NOMO-1 (cell line): ENCODE results near the gene MARK1.

Source experiments
- DNase-seq, 2 experiments: peaks; one replicate each; lab custom pipeline; 2025; ENCODE audit not compliant: unreplicated experiment in 2 of 2; lab: John Stamatoyannopoulos, UW

Gene MARK1

DNA sequence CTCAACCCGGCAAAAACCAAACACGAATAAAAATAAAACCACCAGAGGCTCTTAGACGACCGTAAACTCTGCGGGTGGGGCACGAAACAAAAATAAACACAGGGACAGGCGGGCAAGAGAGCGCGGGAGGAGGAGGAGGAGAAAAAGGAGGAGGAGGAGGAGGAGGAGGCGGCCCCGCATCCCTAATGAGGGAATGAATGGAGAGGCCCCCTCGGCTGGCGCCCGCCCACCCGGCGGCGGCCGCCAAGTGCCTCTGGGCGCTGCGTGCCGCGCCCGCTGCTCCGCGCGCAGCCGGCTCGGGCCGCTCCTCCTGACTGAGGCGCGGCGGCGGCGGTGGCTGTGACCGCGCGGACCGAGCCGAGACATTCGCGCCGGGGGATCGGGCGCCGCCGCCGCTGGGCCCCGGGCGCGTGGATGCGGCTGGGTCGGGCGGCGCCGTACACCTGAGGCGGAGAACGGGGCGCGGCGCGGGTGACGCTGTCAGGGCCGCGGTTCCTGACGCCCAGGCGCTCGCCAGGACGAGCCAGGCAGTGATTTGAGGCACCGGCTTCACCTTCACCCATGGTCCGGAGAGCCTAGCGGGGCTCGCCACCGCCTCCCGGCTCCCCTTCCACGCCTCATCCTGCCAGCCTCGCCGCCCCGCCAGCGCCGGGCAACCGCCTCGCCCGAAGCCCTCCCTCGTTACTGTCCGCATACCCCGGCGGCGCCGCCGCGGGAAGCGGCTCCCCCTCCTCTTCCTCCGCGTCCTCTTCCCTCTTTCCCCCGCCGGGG is at the start of gene MARK1:
Gene MARK1, plus strand, starts transcription at position 229 of the 771 bp plus-strand sequence. CDS start 687 bp downstream, outside the sequence.
- no peak for DNase-seq

DNA sequence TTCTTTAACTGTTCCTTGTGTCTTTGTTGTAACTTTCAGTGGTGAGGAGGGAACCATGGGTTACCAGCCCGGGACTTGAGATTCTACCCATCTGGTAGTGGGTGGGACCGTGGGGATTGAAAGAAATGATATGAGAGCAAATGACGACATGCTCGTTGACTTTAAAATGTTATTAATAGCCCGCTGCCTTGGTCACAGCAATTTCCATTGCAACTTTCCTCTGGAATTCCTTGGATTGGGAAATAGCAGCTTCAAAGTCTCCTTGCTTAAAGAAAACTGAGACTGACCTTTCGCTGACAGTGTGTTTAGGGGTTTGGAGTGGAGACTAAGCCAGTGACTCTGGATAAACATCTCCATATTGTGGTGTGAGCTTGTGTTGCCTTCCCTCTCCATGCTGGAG is 44.2 kb upstream of the MARK1 start:
- DNase-seq = no peak

DNA sequence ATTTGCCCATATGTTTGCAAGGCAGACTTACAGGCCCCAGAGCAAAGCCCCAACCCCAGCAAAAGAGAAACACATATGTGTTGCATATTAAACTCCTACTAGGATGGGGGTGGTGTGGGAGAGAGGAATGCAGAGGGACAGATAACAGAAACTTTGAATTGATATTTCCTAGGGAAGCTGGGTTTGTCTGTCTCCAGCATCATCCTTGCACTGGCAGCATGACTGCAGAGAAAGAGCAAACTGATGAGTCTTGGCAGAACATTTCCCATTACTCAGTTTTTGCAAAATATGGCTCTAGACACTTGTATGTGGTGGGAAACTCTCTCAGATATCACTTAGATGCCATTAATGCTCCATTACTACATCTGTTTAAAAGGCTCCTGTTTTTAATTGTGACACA is 43.8 kb upstream of the MARK1 start:
- DNase-seq = no peak

DNA sequence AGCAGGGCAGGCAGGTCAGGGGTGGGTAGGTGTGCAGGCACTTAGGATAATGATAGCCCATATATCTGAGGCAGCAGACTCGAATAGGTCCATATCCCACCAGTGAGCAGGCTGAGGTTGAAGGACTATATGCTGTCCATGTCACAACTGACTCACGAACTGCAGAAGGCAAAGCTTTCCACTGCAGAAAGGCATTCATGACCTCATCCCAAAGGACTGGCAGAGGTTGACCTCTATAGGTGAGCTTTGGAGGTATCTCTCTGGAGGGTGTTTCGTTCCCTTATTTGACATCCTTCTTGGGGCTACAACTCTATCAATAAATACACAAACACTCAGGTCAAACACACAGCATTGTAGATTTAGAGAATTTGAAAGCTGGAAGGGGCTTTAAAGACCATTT is 42.8 kb upstream of the MARK1 start:
- DNase-seq = no peak

DNA sequence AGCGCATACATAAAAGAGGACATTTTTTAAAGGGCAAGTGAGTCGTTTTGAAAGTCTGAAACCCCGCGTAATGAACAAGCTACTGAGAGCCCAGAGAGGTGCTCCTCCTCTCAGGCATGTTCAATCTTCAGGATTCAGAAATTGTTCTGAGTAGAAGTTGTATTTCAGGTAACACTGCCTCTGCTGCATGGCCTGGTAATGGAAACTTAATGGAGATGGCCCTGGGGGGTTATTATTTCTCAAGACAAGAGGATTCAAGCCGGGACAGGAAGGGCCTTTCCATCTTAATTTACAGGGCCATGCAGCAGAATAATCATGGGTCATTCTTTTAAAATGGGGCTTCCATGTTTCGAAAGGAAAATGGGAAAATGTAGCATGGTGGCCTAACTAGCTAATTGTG is 42.1 kb upstream of the MARK1 start:
- DNase-seq = no peak

DNA sequence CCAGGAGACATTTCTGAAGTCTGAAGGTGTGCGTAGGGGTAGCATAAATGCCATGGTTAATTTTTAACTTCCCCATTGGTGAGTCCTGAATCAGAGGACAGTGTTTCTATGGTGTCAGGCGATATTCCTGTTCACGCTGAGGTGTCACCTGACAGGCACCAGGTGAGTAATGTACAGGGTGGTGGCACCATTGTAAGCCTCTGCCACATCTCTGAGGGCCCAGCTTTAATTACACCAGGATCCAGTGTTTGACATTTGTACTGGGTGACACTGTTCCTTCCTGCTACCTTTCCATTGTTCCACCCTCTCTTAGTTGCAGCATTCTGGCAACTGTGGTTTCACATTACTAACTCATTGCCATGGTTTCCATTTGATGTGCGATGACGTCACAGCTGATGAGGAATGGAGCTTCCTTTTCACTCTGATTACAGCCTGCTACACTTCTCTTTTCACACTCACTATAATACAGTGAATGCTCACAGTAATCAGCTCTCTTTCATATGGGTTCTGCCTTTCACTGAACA is 40.6 kb upstream of the MARK1 start:
- no peak for DNase-seq

DNA sequence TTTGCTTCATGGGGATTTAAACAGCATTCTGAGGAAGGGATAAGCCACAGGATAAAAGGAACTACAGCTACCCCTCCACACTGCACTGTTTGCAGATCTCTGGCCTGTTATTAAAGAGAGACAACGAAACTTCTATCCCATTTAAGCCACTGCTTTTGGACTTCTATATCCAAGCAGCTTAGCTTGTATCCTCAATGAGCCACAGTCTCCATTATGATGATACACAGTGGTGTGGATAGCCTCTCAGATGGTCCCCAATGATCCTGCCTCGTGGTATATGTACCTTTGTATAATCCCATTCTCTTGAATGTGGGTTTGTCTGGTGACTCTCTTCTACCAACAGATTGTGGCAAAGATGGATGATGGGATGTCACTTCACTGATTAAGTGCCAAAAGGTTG is 36.0 kb upstream of the MARK1 start:
- DNase-seq = no peak

DNA sequence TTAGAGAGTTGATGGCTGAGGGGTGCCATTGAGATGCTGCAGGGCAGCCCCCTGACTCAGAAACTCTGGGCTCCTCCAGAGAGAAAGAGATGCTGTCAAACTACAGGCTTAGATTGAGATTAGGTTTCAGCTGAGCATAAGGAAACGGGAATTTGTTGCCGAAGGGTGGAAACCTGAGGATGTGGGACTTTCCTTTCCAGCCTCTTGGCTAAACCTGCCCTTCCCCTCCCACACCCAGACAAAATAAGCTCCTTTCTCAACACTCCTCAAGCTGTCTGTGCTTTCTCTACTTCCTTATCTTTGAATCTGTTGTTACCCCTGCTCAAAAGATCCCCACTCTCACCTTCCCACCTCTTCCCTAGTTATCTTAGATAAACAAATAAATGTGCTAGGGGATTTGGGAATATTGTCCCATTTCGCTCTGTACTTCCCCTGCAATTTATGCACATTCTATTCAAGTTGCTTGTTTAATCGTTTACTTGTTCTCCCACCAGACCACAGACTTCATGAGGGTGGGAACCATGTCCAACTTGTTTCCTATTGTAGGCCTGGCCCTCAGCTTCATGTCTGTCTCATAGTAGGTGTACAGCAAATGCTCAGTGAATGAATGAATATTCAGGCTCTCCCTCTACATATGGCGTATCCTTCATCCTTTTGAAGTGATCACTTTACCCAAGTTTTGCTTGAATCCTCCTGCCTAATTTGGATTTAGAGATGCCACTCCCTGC is 30.6 kb upstream of the MARK1 start:
- DNase-seq = no peak

DNA sequence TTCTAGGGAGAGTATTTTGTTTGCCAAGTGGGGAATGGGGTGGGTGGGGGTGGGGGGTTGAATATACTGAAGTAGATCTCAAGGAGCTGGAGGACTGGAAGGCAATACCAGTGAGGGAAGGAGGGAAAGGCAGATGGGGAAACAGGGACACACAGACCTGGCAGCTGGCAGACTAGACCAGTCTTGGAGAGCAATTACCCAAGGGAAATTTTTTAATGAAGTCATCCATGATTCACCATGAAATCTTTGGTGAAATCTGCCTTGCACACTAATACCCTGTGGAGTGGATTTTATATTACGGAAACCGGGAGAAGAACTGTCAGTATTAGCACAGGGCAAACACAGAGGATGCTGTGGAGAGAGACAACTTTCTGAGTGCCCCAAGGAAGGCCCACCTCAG is 29.7 kb upstream of the MARK1 start:
- DNase-seq = no peak

DNA sequence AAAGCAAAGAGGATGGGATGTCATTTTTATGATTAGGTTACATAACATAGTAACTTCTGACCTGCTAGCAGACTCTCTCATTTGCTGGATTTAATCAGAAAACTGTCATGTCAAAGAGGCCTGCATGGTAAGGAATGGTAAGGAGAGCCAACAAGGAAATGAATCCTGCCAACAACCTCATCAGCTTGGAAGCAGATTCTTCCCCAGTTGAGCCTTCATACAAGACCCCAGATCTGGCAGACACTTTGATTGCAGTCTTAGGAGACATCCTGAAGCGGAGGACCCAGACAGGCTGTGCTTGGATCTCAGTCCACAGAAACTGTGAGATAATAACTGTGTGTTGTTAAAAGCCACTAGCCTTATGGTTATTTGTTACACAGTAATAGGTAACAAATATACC is 27.6 kb upstream of the MARK1 start:
- no peak for DNase-seq

DNA sequence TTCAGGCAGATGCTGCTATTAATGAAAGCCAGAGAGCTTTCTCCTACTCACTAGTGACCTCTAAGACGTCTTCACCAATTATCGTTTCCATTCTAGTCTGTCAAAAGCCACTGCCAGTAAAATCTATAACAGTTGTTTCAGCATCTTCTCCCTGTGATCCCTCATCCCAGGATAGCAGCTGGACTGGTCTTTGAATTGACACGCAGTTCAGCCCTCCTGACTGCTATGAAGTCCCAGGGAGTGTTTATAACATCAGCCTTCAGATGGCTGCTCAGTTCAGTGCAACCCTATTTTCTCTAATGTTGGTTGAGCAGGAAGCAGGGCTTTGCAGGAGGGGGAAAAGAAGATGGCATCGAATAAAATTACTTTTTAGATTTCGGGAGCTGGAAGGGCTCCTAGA is 23.6 kb upstream of the MARK1 start:
- DNase-seq = no peak

DNA sequence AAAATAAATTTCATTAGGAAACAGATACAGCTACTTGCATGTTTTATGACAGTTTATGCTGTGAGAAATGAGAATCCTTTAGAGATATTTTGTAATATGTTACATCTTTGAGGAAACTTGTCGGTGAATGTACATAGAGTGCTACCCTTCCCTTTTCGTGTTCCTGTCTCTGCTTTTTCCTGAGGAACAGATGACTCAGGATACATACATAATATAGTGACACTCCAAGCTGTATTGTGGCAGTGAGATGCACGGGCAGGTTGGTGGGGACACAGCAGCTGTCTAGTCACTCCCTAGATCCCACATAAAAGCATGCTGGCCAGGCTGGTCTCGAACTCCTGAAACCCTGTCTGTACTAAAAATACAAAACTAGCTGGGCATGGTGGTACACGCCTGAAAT is 20.9 kb upstream of the MARK1 start:
- no peak for DNase-seq

DNA sequence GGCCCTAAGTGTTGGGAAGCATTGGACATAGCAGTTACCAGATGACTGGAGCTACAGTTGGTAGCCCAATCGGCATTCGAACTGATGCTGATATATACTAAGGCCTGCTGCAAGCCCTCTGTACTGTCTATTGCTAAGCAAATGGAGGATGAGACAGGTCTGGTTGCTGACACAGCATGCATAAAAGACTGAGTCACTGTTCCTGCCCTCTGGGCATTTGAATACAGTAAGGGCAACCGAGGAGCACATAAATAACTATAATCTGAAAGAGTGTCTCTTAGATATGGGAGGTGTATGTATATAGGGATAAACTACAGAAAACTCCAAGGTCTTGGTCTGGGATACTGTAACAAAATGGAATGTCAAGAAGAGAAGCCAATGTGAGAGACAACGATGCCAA is 16.8 kb upstream of the MARK1 start:
- no peak for DNase-seq

DNA sequence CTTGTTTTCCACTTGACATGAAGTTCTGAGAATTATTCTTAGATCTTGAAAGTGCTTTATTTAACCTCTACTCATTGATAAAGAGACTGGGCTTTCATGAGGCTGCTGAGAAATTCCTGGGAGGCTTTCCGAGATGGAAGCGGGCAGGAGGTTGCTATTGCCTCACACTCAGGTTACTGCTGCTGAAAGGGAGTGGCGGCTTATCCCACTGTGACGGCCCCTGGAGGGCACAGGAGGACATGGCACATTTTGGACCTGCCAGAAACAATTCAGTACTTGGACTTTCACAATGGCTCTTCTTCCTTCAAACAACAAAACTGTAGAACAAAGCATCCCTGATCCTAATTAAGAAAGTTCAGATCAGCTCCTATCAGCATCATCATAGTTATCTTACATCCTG is 16.2 kb upstream of the MARK1 start:
- no peak for DNase-seq

DNA sequence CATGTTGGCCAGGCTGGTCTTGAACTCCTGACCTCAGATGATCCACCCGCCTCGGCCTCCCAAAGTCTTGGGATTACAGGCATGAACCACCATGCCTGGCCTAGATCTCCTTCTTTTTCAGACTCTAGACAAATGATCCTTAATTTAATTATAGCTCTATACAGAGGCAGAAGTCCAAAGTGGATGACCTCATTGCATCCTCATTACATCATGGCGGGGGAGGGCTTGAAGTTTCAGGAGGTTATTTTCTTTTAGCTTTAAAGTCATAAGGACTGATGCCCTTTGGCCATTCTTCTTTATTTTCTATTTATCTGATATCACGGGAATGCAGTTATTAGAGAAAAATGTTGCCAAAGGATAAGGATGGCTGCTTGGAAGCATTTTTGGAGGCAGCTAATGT is 14.1 kb upstream of the MARK1 start:
- DNase-seq = no peak

DNA sequence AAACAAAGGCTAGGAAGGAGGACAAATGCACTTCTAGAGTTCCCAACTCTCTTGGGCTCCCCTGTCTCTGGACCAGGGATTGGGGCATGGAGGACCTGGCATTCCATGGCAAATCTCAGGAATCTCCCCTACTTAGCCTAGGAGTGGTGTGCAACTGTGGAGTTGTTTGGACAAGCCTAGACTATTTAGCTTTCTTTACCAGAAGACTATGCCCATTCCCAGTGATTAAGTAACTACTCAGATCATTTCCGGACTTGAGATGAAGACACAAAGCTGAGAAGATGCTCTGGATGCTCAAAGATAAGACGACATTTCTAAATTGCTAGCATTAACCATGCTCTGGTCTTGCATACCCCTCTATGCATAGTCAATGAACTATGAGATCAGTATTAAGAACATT is 13.7 kb upstream of the MARK1 start:
- DNase-seq = no peak

DNA sequence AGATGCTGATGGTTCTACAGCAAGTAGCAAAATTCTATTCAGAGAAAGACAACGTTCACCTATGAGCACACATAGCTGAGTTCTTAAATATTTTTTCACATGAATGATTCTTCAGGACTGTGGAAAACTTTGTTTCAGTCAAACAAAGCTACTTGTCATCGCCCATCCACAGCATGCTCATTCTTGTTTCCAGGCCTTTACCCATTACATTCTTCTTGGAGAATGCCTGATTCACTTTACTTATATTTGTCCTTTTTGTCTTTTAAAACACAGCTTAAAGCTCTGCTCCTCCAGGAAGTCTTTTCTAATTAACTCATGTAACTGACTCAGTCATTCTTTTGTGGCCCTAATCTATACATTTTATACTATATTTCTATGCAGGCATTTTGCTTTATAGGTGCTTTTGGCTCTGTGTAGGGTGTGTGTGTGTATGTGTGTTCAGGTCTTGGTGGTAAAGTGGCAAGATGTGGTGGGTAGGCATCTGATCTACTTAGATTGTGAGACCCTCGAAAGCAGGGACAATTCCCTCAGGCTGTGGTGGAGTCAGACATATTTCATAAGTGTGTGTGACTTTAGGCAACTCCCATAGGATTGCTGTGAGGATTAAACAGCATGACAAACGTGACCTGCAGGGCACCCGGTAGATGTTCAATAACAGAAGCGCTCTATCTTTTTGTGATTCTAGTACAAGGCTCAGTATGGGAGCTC is 11.8 kb upstream of the MARK1 start:
- no peak for DNase-seq

DNA sequence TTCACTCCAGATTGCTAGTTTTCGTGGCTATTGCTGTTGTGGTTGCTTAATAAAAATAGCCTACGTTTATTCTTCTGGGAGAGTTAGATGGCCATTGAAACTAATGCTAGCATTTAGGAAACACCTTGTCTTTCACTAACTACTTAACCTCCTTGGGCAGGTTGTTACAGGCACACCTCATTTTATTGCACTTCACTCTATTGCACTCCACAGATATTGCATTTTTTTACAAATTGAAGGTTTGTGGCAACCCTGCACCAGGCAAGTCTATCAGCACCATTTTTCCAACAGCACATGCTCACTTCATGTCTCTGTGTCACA is 11.3 kb upstream of the MARK1 start:
- DNase-seq = no peak

DNA sequence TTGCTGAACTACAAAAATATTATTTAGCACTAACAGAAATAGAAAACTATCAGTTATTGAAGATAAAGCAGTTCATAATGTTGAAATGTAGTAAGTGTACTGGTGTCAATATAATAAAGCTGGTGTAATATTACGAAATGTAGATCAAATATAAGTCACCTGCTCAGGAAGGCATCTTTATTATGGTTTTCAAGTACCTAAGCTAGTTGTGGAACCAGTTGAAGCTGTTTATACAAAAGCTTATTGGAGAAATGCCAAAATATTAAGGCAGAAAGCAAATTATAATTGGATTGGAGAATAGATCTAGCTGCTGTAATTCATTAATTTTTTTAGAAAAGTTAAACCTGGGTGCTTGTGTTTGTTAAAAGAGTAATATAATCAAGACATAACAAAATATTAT is 6.2 kb upstream of the MARK1 start:
- no peak for DNase-seq

DNA sequence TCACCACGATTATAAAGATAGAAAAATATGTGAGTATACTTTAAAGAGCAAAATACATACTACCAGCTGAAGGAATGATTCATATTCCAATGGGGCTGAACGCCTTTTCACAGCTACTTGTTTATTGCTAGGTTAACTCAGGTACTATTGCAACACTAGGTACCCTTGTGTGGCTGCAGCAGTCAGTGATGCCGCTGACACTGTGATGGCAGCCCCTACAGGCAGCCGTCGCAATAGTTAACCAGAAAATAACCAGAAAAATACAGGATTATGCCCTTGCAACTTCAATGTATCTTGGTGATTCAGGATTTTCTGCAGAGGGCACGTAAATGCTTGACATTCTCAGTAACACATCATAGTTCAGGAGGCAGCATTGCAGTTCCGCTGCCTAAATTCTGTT is 1.6 kb upstream of the MARK1 start:
- DNase-seq = no peak

DNA sequence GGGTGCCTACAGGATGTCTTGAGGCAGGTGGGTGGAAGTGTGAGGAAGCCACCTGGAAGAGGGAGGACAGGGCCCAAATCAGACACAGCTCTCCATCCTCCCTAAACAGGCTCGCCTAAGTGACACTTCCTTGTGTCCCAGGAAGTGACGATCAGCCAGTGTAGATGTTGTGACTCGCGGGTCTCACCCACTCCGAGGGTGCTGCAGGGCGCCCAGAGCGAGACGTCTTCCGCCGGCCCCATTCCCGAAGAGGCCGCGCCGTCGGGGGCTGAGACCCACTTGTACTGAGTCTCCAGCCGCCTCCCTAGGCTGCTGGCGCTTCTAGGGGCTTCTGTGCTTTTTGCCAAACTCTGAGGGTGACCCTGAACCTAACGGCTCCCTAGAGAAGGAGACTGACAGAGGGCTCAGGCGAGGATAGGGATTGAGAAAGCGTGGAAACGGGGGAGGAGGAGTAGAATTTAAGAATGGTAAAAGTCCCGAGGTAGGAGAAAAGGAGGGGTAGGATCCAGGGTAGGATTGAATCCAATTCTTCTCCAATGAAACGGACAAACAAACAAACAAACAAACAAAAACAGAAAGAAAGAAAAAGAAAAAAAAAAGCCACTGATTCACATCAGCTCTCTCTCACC is 543 bp upstream of the MARK1 start:
- DNase-seq = no peak
